OCI-LY7 (cell line): Measurements from ENCODE around the gene RAB31.

ENCODE experiments used
- CTCF ChIP-seq: fragments of 200-600 bp; sonication (generic); conservative IDR thresholded peaks from 2 replicates; pipeline ENCODE4 v1.5.1; 2014; ENCODE audit warnings: mild to moderate bottlenecking, antibody characterized with exemption, low read length, moderate library complexity, mixed read lengths
- EZH2phosphoT487 ChIP-seq: fragments of 200-600 bp; sonication (generic); IDR thresholded peaks from 2 replicates; pipeline ENCODE4 v1.6.1; 2018; ENCODE audit warnings: low read depth, borderline replicate concordance, mild to moderate bottlenecking, mixed run types, antibody characterized with exemption, low read length, moderate library complexity, mixed read lengths

- no peak for TF ChIP-seq CTCF
- no peak for TF ChIP-seq EZH2phosphoT487
Observed at GRCh38 chr18:9771977-9772660, 64.0 kb downstream of the RAB31 start.
